SK-N-SH (cell line): ENCODE measurements around the gene ASCL2. TPM values are rescaled to one million over a fixed set of nuclear protein-coding genes. Genes with fewer than 3 reads are reported as not detected.

ENCODE experiments used
- CTCF ChIA-PET: fragments of 300-600, 350-600 bp; formaldehyde crosslinking; extraction: SDS; loops from one replicate; lab custom pipeline; 2021; lab: Yijun Ruan, JAX
- POLR2A ChIA-PET: fragments of 350-600 bp; sonication (Branson Sonifier 250); formaldehyde crosslinking; extraction: SDS; loops from one replicate; lab custom pipeline; 2020; ENCODE audit warnings: antibody characterized with exemption, inconsistent platforms; lab: Yijun Ruan, JAX
- DNase-seq: peaks from one replicate; pipeline ENCODE4 v3.0.0; 2012
- H2AFZ ChIP-seq: fragments of 200-600 bp; sonication (generic); 2 replicates; pipeline ENCODE4 v1.8.1; 2016; ENCODE audit warnings: antibody characterized with exemption, mild to moderate bottlenecking, low read depth
- H3F3A ChIP-seq: fragments of 200-600 bp; sonication (generic); replicated peaks from 2 replicates; pipeline ENCODE3; 2016; ENCODE audit warnings: antibody characterized with exemption, mild to moderate bottlenecking; ENCODE audit not compliant: insufficient read depth
- H3K27ac ChIP-seq, 2 experiments: fragments of 200-500 bp in 1 of 2; fragments of 200-600 bp in 1 of 2; sonication (Bioruptor generic) in 1 of 2; sonication (generic), shearing (Covaris generic) in 1 of 2; 2 replicates each; pipeline versions ENCODE4 v1.5.1 to v1.6.1; 2014 to 2016; ENCODE audit warnings: low read depth in 2 of 2, inconsistent platforms in 1 of 2, low read length in 1 of 2, mild to moderate bottlenecking in 1 of 2, mixed read lengths in 1 of 2
- H3K27me3 ChIP-seq: fragments of 200-600 bp; sonication (generic), shearing (Covaris generic); 2 replicates; pipeline ENCODE4 v1.6.1; 2016; ENCODE audit warnings: mixed run types; ENCODE audit not compliant: insufficient read depth
- H3K36me3 ChIP-seq, 2 experiments: fragments of 200-500 bp in 1 of 2; fragments of 200-600 bp in 1 of 2; sonication (Bioruptor generic) in 1 of 2; sonication (generic) in 1 of 2; replicated peaks in 1 of 2; 2 replicates each; pipeline versions ENCODE3 to v1.5.1; 2014 to 2016; ENCODE audit warnings: low read length in 1 of 2, mild to moderate bottlenecking in 1 of 2; ENCODE audit not compliant: insufficient read depth in 2 of 2, control insufficient read depth in 1 of 2
- H3K4me1 ChIP-seq, 2 experiments: fragments of 200-500 bp in 1 of 2; fragments of 200-600 bp in 1 of 2; sonication (Bioruptor generic) in 1 of 2; sonication (generic), shearing (Covaris generic) in 1 of 2; 2 replicates each; pipeline versions ENCODE4 v1.5.1 to v1.6.1; 2014 to 2016; ENCODE audit warnings: low read depth in 1 of 2, low read length in 1 of 2, mixed run types in 1 of 2; ENCODE audit not compliant: insufficient read depth in 2 of 2, control insufficient read depth in 1 of 2
- H3K4me2 ChIP-seq: fragments of 200-600 bp; sonication (generic), shearing (Covaris generic); 2 replicates; pipeline ENCODE4 v1.6.1; 2017; ENCODE audit warnings: mixed run types
- H3K4me3 ChIP-seq, 2 experiments: fragments of 200-500 bp in 1 of 2; fragments of 200-600 bp in 1 of 2; sonication (Bioruptor generic) in 1 of 2; sonication (generic), shearing (Covaris generic) in 1 of 2; 2 replicates each; pipeline versions ENCODE4 v1.5.1 to v1.8.1; 2014 to 2016; ENCODE audit warnings: low read depth in 2 of 2, inconsistent platforms in 1 of 2, low read length in 1 of 2, mild to moderate bottlenecking in 1 of 2, mixed read lengths in 1 of 2, moderate library complexity in 1 of 2
- H3K79me2 ChIP-seq: fragments of 200-600 bp; sonication (generic); 2 replicates; pipeline ENCODE4 v1.8.1; 2017; ENCODE audit warnings: mild to moderate bottlenecking; ENCODE audit not compliant: insufficient read depth
- H3K9ac ChIP-seq: fragments of 200-600 bp; sonication (generic); 2 replicates; pipeline ENCODE4 v1.6.1; 2017; ENCODE audit warnings: mixed run types
- H3K9me2 ChIP-seq: fragments of 200-600 bp; sonication (generic); 2 replicates; pipeline ENCODE4 v1.6.1; 2017; ENCODE audit warnings: mixed run types
- H3K9me3 ChIP-seq: fragments of 200-600 bp; sonication (generic); 2 replicates; pipeline ENCODE4 v1.6.1; 2017; ENCODE audit warnings: mixed run types, mild to moderate bottlenecking, moderate library complexity
- H4K20me1 ChIP-seq: fragments of 200-600 bp; sonication (generic); 2 replicates; pipeline ENCODE4 v1.6.1; 2017; ENCODE audit warnings: mild to moderate bottlenecking, mixed run types; ENCODE audit not compliant: insufficient read depth
- TEAD4 ChIP-seq: IDR thresholded peaks from 2 replicates; pipeline ENCODE4 v1.4.0; 2012; ENCODE audit warnings: mild to moderate bottlenecking, borderline replicate concordance; ENCODE audit not compliant: insufficient read depth
- WGBS: methylation state at CpG from one replicate; pipeline ENCODE4 v1.1.6; 2017; ENCODE audit warnings: low lambda C conversion rate; 5-methylcytosine and 5-hydroxymethylcytosine counted together
- polyA plus RNA-seq, 3 experiments: library from polyadenylated mRNA; depleted of rRNA; stranded (reverse); fragments of >200 nt; gene quantifications; 2 replicates each; pipeline ENCODE4 v1.2.3, GENCODE V29; 2012

Gene ASCL2
- polyA plus RNA-seq, 1 of the 3 experiments (the other 2 are of a cell fraction): not detected

GRCh38 chr11:2219318-2220017, 50.9 kb downstream of the ASCL2 start:
- Histone ChIP-seq H3F3A (no peaks in the 10 kb centered on the region), H4K20me1 (no peaks in the 10 kb centered on the region), H2AFZ (no peak overlapping the region), H3K4me2 (no peak overlapping the region), H3K9ac (no peak overlapping the region), H3K4me1 (no peaks in the 10 kb centered on the region; a peak in 1 of 4 replicates), H3K27me3 (no peaks in the 10 kb centered on the region), H3K36me3 (no peaks in the 10 kb centered on the region), H3K27ac (no peak overlapping the region), H3K9me2 (no peaks in the 10 kb centered on the region), H3K79me2 (no peaks in the 10 kb centered on the region), H3K9me3 (no peaks in the 10 kb centered on the region)
- CTCF ChIA-PET: interaction anchor here (1.7 kb wide), 1 partner anchor 200 kb away, joined by 4 read pairs; no protein-coding TSS in a partner anchor
- no peak for DNase-seq
- WGBS: 0% methylated on average over 3 of the region's 6 CpGs
- POLR2A ChIA-PET: no interaction called here
- TF ChIP-seq TEAD4: no peak
- TF ChIP-seq, all 33 proteins: peak for 0
- H3K4me3 ChIP-seq: no peak overlapping the region

Other genes starting within 250 kb of the ASCL2 start
- 0.05 TPM in 1 of 2 replicates, not detected in the other for gene IGF2, start 131.2 kb downstream of the ASCL2 start, polyA plus RNA-seq (2012; rRNA removed)
- gene INS, start 109.4 kb downstream of the ASCL2 start, polyA plus RNA-seq (2012; rRNA removed): not detected in 2 replicates
- gene TH, start 98.8 kb downstream of the ASCL2 start, polyA plus RNA-seq (2012; rRNA removed): not detected in 2 replicates
- 0.03 and 0.06 TPM in 2 replicates for gene C11orf21, start 31.3 kb upstream of the ASCL2 start, polyA plus RNA-seq (2012; rRNA removed)
- gene TSPAN32, start 31.4 kb upstream of the ASCL2 start, polyA plus RNA-seq (2012; rRNA removed): 0.12 and 0.18 TPM in 2 replicates
- 373 and 517 TPM in 2 replicates for gene CD81, start 106.7 kb upstream of the ASCL2 start, polyA plus RNA-seq (2012; rRNA removed)
- 45.1 and 45.3 TPM in 2 replicates for gene TSSC4, start 130.2 kb upstream of the ASCL2 start, polyA plus RNA-seq (2012; rRNA removed)
- gene TRPM5, start 173.9 kb upstream of the ASCL2 start, polyA plus RNA-seq (2012; rRNA removed): not detected in 2 replicates
- gene KCNQ1, start 174.4 kb upstream of the ASCL2 start, polyA plus RNA-seq (2012; rRNA removed): 0.05 and 0.15 TPM in 2 replicates